ENCODE measurements around the gene CRNN. TPM values are rescaled to one million over a fixed set of nuclear protein-coding genes. Genes with fewer than 3 reads are reported as not detected.

The CRNN gene
- total RNA-seq, 1 experiment from 2014 or later = not detected

GRCh38 chr1:152427458-152427857, 13.4 kb upstream of the CRNN start:
- H3K9me3 ChIP-seq (ENCODE audit: low read length) = peaks cover 4% of the 10 kb centered on the region; the same call in 1 of the 2 replicates
- H3K36me3 ChIP-seq (ENCODE audit: low read depth, low read length) = no peaks in the 10 kb centered on the region
- no peaks in the 10 kb centered on the region for H3K9me2 ChIP-seq (replicated peaks; ENCODE audit: low read length)
- no peaks in the 10 kb centered on the region for H3K79me2 ChIP-seq (ENCODE audit: low read length)
- H3K4me1 ChIP-seq (ENCODE audit: insufficient read depth, low read length) = no peaks in the 10 kb centered on the region
- ATAC-seq = no peak
- H2AFZ ChIP-seq (ENCODE audit: low read length) = no peak overlapping the region
- no peak overlapping the region for H3K9ac ChIP-seq (ENCODE audit: low read length)
- DNase-seq = no peak
- no peaks in the 10 kb centered on the region for H4K20me1 ChIP-seq (ENCODE audit: low read length)
- intact Hi-C loops (cut with micrococcal nuclease) = no loop called here
- H3K4me2 ChIP-seq (ENCODE audit: low read length) = no peak overlapping the region
- no peak overlapping the region for H3K4me3 ChIP-seq (ENCODE audit: low read length)
- H3F3A ChIP-seq (ENCODE audit: low read length, unreplicated experiment) = no peaks in the 10 kb centered on the region
- POLR2A ChIA-PET (ENCODE audit: unreplicated experiment) = no interaction called here
- no TSS peak for BruUV-seq (replicated peaks)
- no peak overlapping the region for H3K27ac ChIP-seq (ENCODE audit: low read length)
- H3K27me3 ChIP-seq (ENCODE audit: low read length) = no peaks in the 10 kb centered on the region
- CTCF ChIA-PET = interaction anchor here (0.6 kb wide), 1 partner anchor 21 kb away, joined by 5 read pairs; no protein-coding TSS in a partner anchor
- no peak for TF ChIP-seq CTCF (conservative IDR thresholded peaks at IDR 0.05; ENCODE audit: low read depth, low read length)
- no peak for TF ChIP-seq EZH2phosphoT487 (IDR thresholded peaks at IDR 0.05; ENCODE audit: borderline replicate concordance, low read length)
- TF ChIP-seq EZH2 (IDR thresholded peaks at IDR 0.05; ENCODE audit: low read length, unreplicated experiment) = no peak

GRCh38 chr1:152426731-152427130, 12.7 kb upstream of the CRNN start:
- no peak overlapping the region for H3K4me2 ChIP-seq (ENCODE audit: low read length)
- ChIA-PET CTCF (no interaction called here), POLR2A (ENCODE audit: unreplicated experiment) (no interaction called here)
- no peak overlapping the region for H3K4me3 ChIP-seq (ENCODE audit: low read length)
- DNase-seq = no peak
- H3K4me1 ChIP-seq (ENCODE audit: insufficient read depth, low read length) = no peaks in the 10 kb centered on the region
- no peak for ATAC-seq
- TF ChIP-seq EZH2phosphoT487 (IDR thresholded peaks at IDR 0.05; ENCODE audit: borderline replicate concordance, low read length) (no peak), CTCF (conservative IDR thresholded peaks at IDR 0.05; ENCODE audit: low read depth, low read length) (no peak), EZH2 (IDR thresholded peaks at IDR 0.05; ENCODE audit: low read length, unreplicated experiment) (no peak)
- no peak overlapping the region for H3K9ac ChIP-seq (ENCODE audit: low read length)
- H3F3A ChIP-seq (ENCODE audit: low read length, unreplicated experiment) = no peaks in the 10 kb centered on the region
- H3K79me2 ChIP-seq (ENCODE audit: low read length) = no peaks in the 10 kb centered on the region
- BruUV-seq (replicated peaks) = no TSS peak
- intact Hi-C loops (cut with micrococcal nuclease) = no loop called here
- peaks cover 4% of the 10 kb centered on the region; the same call in 1 of the 2 replicates for H3K9me3 ChIP-seq (ENCODE audit: low read length)
- no peaks in the 10 kb centered on the region for H3K36me3 ChIP-seq (ENCODE audit: low read depth, low read length)
- no peaks in the 10 kb centered on the region for H4K20me1 ChIP-seq (ENCODE audit: low read length)
- no peak overlapping the region for H2AFZ ChIP-seq (ENCODE audit: low read length)
- no peak overlapping the region for H3K27ac ChIP-seq (ENCODE audit: low read length)
- no peaks in the 10 kb centered on the region for H3K27me3 ChIP-seq (ENCODE audit: low read length)
- no peaks in the 10 kb centered on the region for H3K9me2 ChIP-seq (replicated peaks; ENCODE audit: low read length)

- POLR2A ChIA-PET (ENCODE audit: unreplicated experiment) = interaction anchor here (0.6 kb wide), 1 partner anchor 8 kb away, joined by 4 read pairs; no protein-coding TSS in a partner anchor
- Histone ChIP-seq H3K36me3 (ENCODE audit: low read depth, low read length) (no peaks in the 10 kb centered on the region), H3K4me1 (ENCODE audit: insufficient read depth, low read length) (no peaks in the 10 kb centered on the region), H4K20me1 (ENCODE audit: low read length) (no peaks in the 10 kb centered on the region), H3K9ac (ENCODE audit: low read length) (no peak overlapping the region), H3K9me3 (ENCODE audit: low read length) (peaks cover 3% of the 10 kb centered on the region; the same call in 1 of the 2 replicates), H3K4me2 (ENCODE audit: low read length) (no peak overlapping the region), H3K9me2 (replicated peaks; ENCODE audit: low read length) (no peaks in the 10 kb centered on the region), H3K4me3 (ENCODE audit: low read length) (no peak overlapping the region), H3K79me2 (ENCODE audit: low read length) (no peaks in the 10 kb centered on the region), H3K27me3 (ENCODE audit: low read length) (peaks cover 20% of the 10 kb centered on the region; the same call in 1 of the 2 replicates), H3F3A (ENCODE audit: low read length, unreplicated experiment) (no peaks in the 10 kb centered on the region), H2AFZ (ENCODE audit: low read length) (no peak overlapping the region), H3K27ac (ENCODE audit: low read length) (no peak overlapping the region)
- DNase-seq = no peak
- BruUV-seq (replicated peaks) = no TSS peak
- CTCF ChIA-PET = no interaction called here
- no peak for ATAC-seq
- intact Hi-C loops (cut with micrococcal nuclease) = no loop called here
- TF ChIP-seq EZH2phosphoT487 (IDR thresholded peaks at IDR 0.05; ENCODE audit: borderline replicate concordance, low read length) (no peak), EZH2 (IDR thresholded peaks at IDR 0.05; ENCODE audit: low read length, unreplicated experiment) (no peak), CTCF (conservative IDR thresholded peaks at IDR 0.05; ENCODE audit: low read depth, low read length) (no peak)
These were observed 5.9 kb upstream of the CRNN start for GRCh38 chr1:152419917-152420316.
